Fibroblast of skin of right biceps (primary cell): ENCODE results near the gene SNAP47.

Experiments used
- DNase-seq: peaks from one replicate; pipeline ENCODE4 v3.0.0-alpha.2; 2013

The SNAP47 gene

DNA sequence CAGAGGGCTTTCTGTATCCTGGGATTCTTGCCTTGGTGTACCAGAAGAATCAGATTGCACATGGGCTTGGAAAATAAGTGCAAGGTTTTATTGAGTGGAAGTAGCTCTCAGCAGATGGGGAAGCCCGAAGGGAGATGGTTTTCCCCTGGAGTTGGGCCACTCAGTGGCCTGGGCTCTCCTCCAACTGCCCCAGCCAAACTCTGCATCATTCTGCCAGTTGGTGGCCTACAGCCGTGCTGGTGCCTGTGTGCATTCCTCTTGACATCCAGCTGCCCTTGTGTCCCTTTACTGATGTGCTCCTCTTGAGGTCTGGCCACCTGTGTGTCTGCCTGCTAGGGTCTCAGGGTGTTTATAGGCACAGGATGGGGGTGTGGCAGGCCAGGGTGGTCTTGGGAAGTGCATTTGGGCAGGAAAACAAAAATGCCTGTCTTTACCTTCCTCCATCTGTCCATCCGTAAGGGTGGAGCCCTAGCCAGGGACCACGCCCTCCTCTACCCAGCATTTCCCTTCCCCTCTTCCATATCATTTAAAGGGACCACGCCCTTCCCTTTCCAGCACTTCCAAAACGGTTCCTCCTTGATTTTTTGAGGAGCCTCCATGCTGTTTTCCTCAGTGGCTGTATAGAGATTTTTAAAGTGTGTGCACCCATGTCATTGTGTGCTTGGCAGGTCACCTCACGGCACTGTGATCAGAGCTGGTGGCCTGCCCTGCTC, 18.9 kb downstream of the SNAP47 start:
- DNase-seq: no peak

DNA sequence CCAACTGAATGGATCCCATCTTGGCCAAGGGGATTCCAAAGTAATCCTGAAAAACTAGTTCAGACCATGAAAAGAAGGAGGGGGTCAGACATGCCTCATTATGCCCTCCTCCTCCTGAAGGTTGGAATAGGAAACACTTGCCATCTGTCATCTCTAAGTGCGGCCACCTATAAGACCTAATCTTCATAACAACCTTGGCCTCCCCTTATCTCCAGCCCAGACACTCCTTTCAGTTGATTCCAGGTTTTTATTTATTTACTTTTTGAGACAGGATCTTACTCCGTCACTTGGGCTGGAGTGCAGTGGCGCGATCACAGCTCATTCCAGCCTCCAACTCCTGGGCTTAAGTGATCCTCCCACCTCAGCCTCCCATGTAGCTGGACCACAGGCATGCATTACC, 19.7 kb downstream of the SNAP47 start:
- DNase-seq: no peak

DNA sequence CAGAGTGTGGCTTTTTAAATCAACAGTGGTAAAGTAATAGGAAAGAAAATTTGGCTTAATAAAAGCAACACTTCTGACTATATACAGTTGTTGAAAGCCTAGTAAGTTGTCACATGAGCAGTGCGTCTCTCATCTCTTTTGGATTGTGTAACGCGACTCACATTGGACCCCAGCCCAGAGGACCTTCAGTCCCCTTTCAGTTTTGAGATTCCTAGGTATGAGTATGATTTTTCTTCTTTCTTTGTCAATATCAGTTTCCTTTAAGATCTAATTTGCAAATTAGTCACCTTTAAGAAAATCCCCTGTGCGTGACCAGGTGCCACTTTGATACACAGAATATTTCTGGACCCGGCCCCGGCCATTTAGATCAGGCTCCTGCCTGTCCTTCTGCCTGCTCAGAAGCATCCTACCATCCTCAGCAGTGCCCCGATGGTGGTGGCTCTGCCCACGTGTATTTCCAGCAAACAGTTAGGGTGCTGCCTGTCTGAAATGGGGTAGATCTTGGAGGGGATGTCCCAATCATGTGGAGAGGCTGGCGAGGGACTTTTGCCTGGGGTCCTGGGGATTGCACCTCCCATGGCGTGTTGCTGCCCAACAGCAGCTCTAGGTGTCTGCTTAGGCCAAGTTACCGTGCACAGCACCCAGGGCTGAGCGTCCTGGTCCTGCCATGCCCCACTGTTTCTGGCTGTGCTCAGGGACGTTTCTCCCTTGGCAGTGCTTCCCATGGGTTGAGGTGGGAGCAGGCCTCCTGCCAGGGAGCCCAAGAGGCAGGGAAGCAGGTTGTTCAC, 21.1 kb downstream of the SNAP47 start:
- DNase-seq: no peak

DNA sequence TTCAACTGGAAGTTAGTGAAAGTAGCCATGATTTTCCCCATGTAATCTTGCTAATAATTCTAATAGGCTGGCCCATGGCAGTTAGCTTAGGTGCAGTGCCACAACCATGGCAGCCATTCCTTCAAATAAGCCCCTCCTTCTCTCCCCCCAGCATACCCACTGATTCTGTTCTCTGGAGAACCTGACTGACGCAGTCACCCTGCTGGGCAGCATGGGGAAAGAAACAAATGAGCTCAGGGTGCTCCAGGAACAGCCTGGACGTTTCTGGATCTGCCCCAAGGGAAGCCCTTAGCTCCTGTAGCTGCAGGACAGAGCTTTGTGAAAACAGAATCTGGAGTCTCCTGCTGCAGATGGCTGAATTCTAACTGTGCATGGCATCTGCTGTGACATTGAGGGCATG, 22.5 kb downstream of the SNAP47 start:
- DNase-seq: no peak

DNA sequence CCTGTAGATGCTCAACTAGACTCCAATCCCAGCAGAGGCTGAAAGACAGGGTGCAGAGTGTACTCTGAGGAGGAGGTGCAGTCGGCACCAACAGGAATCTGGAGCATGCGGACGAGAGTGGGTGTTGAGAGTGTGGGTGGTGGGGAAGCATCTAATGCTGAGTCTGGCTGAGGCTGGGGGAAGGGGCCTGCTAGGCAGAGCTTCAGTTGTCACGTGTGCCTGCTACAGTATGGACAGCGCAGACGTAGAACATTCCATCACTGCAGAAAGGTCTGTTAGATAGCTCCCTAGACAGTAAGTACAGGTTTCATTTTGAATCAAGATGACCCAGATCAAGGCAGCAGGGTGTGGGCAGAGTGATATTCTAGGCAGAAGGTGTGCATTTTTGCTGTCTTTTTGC, 23.1 kb downstream of the SNAP47 start:
- no peak for DNase-seq

DNA sequence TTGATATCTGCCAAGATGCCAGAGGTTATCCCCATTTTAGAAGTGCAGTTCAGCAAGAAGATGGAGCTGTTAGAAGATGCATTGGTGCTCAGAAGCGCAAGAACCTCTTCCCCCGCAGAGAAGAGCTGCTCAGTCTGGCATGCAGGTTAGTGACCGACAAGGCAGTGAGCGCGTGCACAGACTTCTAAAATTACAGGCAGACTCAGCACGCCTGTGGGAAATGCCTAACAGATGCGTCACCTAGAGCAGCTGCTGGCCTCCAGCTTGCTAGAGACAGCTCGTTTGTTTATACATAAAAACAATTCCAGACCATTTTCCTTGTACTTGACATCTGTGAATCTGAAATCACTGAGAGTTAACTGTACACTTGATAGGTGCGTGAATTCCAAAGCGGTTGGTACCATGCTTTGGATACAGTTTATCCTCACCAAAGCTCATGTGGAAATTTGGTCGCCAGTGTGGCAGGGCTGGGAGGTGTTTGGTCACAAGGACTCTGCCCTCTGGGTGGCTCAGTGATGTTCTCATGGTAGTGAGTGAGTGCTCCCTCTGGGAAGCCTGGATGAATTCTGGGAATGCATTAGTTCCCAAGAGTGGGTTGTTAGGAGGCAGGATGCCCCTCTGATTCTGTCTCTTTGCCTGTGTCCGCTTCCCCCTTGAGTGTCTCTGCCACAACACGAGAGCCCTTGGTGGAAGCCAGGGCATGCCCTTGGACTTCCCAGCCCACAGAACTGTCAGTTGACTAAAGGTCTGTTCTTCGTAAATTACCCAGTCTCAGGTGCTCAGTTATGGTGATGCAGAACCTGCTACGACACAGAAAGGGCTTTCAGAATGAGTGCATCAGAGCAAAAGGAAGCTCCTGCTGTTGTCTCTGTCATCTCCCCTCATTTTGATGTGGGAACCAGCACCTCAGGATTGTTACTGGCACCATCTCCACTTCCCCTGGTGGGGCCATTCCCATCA, 24.4 kb downstream of the SNAP47 start:
- peak; percentile 97 for DNase-seq

DNA sequence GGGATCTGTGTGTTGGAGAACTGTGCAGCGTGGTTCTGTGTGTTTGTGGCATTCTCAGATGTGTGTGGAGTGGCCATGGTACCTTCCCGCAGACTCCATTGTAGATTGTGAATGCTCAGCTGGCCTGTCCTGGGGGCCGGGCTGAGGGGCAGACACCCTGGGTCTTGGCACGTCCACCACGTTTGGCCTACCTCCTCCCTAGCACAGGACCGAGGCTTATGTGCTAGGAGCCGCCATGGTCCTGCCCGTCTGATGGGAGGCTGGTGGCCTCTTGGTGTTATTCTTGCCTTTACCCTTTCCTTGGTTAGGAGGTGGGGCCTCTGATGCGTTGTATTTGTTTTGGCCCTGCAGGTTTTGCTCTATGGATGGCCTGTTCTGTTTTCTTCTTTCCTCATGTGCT, 25.1 kb downstream of the SNAP47 start:
- no peak for DNase-seq

DNA sequence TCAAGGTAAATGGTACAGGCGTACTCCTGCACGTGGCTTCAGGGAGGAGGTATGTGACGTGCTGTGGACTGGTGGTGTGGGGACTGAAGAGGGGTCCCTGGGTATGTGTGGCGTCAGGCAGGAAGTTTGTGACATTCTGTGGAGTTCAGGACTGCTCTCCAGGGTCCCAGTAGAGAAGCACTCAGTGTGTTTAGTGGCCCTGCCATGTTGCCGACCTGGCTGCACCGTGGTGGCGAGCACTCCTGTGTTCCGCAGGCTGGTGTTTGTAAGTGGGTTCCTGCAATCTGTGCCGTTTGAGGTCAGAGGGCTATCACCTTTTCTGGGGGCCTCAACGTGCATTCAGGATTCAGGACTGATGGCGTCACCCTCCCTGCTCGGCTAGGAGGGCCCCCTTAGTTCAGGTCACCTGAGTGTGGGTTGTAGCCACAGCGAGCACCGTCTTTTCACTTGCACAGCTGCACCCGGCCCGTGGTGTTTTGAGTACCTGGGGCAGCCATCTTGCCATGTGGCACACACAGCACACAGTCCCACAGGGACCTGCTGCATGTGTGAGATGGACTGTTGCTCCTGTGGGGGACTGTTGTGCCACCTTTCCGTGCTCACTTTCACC, 26.5 kb downstream of the SNAP47 start:
- no peak for DNase-seq

DNA sequence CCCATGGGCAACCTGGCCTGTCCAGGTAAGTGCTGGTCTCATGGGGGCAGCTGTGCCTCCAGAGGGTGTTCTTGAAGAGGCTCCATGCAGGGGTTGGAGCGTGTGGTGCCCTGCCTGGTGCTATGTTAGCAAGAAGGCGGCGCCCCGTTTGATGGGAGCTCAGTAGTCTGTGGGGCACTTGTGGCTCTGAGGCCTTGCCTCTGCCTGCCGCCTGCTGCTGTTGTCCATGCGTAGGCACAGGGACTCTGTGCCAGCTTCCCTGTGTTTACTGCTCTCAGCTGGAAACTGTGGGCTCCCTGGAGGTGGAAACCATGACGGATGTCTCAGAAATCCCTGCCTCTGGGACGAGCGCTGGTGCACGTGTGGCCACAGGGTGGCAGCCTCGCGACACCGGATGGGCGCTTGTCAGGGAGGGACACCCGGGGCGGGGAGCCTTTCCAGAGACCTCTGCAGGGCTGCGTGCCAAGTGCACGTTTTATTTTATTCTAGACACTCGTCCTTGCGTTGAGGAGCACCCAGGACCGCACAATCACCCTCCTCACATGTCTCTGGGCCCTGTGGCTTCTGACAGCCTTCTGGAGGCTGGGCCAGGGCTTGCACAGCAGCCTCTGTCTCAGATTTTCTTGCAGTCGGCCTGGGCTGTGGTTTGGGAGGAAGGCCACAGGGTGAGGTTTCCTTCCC, 27.1 kb downstream of the SNAP47 start:
- peak; percentile 86 for DNase-seq

DNA sequence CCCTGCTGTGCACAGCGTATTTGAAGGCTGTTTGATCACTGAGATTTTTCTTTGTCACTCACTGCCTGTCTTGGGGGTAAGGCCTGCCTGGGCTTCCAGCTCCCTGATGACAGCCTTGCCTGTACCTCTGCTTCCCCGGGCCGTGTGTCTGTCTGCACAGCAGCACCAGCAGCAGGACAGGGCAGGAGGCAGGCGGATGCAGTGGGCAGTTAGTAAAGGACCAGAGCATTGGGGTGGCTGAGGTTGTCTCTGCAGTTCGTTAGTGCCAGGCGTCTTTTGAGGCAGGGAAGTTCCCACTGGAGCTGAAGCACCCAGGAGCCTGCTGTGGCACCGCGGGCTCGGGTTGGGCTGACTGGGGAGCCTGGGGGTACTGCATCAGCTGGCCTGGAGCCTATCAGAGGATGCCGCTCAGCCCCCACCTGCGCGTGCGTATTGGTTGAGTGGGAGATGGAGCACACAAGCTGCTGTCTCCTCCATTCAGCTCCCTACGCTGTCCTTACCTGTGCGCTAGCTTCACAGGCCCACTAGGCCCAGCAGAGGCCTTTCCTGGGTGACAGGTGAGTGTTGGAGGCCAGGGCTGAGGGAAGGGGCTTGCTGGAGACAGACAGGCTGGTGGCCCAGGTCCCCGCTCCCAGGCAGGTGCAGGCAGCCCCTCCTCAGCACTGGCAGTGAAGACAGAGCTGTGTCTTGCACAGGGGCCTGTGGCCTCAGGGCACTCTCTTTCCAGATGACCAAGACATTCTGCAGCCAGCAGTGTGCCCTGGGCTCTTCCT, 28.2 kb downstream of the SNAP47 start:
- no peak for DNase-seq

DNA sequence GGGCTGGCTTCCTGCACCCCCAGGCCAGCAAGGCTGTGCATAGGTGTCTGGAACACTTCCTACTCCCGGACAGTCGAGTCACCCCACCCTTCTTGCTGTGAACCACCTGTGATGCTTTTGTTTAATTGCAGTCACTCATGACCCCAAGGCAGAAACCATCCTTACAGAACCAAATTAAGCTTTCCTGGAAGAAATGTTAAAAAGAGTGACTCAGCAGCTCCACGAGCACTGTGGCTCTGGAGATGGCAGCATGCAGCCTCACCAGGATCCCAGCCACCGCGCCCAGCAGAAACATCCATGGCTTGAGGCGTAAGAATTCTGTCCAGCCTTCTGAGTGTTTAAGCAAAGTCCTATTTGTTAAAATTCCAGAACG, 28.8 kb downstream of the SNAP47 start:
- DNase-seq: peak; percentile 52

DNA sequence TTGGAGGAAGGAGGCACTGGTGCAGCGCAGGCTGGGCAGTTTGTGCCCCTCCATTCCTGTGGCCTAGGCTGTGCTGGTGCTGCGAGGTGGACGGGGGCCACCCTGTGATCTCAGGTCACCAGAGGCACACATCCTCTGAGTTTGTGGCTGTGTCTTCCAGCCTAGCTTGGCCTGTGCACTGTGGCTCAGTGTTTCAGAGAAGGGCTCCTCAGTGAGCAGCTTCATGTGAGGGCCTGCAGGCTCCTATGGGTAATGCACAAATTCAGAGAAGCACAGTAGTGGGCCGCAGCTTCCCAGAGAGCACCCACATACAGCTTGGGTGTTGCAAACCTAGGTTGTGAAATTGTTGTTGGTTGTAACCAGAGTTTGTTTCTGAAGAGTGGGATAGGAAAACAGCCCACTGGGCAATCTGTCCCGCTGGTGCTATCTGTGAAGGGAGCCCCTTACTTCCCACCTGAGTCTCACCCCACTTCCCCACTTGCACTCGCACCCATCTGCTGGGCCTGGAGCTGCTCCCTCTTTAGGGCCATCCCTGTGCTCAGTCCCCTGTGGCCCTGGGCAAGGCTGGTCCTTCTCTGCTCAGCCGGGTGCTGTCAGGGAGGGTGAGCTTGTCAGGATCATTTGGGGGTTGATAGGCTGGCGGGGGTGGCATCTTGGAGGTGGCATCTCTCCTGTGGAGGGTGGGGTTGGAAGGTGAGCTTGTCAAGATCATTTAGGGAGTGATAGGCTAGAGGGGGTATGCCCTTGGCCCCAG, 30.2 kb downstream of the SNAP47 start:
- DNase-seq: no peak

DNA sequence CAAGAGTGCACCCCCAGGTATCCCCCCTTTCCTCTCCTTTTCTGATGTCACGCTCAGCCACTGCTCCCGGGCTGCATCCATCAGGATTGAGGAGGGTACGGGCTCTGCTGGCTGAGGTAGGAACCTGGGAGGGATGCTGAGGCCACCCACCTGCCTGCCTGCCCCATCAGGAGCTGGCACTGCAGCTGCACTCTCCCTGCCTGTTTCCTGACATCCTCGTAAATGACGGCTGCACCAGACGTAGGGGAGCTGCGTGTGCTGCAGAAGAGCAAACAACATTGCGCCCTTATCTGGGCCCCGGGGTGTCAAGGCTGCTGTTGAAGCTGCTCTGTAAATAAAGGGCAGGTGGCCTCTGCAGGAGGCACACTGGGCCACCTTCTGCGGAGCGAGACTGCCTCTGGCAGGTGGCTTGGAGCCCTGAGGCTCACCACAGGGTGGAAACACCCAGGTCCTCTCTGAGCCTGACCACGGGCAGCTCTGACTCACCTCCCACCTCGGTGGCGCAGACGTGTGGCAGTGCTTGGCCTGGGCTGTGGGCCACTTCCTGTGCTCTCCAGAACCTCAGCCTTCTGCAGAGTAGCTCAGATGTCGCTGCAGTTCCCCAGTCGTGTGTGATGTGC, 30.9 kb downstream of the SNAP47 start:
- DNase-seq: peak; percentile 22

DNA sequence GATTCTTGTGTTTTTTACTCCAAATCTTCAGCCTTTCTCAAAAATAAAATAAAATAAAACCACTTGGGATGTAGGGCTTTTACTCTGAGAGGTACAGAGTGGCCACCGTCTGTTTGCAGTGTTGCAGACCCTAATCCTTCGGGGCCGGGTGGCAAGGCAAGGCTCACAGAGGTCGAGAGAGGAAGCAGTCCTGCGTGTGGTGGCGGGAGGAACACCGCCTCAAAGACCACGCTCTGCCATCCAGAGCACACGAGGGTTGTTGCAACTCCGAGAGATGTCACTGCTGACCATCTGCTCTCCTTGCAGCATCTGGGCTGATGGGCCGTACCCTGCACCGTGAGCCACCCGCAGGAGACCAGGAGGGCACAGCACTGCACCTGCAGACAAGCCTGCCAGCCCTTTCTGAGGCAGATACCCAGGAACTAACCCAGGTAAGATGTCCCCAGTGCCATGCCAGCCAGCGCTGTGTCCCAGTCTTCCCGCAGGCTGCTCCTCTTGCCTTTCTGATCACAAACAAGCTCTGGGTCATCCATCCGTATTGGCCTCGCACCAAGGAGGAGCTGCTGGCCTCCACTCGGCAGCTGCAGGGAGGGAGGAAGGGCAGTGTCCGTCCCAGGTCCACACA, 31.5 kb downstream of the SNAP47 start:
- DNase-seq: no peak

DNA sequence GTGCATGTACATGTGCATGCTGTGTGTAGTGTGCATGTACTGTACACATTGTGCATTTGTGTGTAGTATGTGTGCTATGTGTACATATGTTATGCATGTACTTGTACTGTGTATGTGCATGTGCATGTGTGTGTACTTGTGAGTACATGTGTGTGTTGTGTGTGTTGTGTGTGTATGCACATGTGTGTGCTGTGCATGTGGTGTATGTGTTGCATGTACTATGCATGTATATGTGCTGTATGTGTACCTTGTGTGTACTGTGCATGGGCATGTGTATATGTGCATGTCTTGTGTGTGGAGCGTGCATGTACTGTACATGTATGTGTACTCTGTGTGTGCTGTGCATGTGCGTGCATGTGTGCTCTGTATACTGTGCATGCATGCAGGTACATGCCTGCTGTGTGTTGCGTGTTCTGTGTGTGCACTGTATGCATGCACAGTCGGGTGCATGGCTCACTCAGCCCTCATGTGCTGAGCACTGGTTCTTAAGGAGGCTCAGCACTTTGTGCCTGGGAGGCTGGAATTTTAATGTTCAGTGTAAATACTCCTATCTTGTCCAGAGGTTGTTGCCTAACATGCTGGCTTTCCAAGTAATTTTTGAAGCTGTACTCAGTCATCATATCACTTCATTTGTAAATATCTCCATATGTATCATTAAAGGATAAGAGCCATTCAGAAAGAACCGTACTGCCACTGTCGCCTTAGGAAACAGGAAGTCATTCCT, 32.3 kb downstream of the SNAP47 start:
- no peak for DNase-seq

DNA sequence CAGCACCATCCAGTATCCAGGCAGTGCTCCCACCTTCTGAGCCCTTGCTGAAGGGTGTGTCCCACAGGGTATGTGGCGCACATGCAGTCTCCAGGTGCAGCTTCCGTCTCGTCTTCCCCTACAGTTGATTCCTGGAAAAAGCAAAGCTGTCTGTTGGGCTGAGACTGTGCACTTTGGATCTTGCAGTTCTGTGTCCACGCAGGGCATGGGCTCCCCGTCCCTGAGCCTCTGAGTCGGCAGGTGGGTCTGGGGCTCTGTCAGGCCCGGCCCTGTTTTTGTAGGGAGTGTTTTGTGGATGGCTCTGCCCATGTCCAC, 32.8 kb downstream of the SNAP47 start:
- no peak for DNase-seq

DNA sequence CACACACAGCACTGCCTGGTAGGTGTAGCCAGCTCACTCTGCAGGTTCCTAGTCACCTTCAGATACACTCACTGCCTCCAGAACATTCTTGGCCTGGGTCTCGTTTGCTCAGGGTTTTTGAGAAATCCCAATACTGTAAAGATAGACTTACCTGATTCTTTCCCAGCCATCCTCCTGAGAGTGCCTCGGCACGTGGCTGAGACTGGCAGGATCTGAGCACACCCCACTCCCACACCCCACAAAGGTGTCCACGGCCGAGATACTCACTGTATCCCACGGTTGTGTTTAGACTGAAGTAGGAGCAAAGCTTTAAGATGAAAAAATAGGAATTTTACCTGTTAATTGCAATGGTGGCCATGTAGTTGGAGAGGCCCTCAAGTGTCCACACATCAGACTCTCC, 33.4 kb downstream of the SNAP47 start:
- no peak for DNase-seq

DNA sequence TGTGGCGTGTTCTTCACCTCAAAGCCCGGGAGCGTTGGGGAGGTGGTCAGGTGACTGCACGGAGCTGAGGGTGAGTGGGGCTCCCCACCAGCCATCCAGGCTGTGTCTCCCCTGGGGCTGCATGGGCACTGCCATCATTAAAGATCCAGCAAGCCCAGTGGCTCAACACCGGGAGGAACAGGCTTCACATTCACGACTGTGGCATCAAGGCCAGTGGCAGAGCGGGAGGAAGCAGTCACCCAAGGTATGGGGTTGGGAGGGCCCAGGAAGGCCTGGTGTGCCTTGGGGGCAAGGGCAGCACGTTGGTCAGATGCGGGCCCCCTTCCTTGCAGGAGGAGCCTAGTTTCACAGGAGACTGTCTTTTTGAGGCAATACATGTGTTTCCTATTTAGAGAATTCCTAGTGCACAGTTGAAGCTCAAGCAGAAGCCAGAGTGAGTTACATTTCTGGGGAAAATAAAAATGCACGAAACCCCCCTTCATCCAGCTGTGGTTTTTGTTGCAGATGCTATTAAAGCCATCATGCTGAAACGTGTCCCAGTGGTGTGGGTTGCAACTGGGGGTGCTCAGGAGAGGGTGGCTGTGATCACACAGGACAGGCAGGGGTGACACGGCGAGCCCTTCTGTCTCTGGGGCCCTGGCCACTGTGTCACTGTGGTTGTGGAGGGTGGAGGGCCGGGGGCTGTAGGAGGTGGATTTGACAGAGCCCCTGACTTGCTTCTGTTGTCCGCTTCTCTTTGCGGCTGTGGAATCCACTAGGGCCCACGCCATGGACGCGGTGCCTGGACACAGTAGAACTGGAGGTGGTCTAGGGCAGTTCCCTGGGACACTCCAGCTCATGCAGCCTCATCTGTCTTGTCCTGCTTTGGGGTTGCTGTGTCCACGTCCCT, 34.1 kb downstream of the SNAP47 start:
- peak; percentile 33 for DNase-seq
